ENCODE data around the gene ZBTB7C. TPM values are rescaled to one million over a fixed set of nuclear protein-coding genes. Genes with fewer than 3 reads are reported as not detected.

Gene ZBTB7C
- total and polyA plus RNA-seq, 10 of the 15 experiments (the other 5 are each of a cell fraction or from before 2014, with no cell fraction given), result under 0.01 to 0.08 (median 0.01) TPM; not detected in 7

DNA sequence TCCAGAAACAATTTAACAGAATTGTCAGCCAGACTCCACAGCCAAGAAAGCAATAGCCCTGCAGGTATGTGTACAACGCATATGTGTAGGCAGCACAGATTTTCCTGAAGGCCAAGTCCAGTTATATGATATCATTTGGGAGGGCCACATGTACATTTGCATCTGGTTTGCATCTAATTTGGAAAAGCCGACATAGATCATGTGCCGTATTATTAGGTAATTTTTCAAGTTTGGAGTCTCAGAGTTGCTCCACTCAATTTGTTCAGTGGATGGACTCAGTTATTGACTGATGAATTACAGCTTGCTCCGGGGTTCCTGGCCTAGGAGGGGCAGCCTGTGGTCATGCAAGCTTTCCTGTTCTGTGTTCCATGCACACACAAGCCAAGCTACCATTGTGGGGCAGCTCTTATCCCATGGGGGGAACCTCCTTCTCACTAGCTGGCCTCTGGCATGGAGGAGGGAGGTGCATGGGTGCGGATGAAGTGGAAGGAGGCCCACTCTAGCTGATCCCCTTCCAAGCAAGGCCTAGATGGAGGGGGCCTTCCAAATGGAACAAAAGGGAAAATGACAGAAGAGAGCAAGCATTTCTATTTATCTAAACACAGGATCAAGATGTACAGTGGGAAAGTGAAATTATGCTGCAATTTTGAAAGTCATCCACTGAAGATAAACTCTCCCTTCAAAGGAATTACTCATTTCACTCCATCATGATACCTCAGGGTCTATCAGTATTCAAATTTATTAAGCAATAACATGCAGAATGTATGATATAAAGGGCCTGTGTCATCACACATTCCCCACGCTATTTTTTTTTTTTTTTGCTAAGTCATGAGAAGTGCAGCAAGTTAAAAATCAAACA lies 276.2 kb downstream of the ZBTB7C start:
- H3K27ac ChIP-seq (ENCODE audit: control insufficient read depth, insufficient read depth), result no peak overlapping the region
- no peak overlapping the region for H2AFZ ChIP-seq (ENCODE audit: control insufficient read depth, low read depth, low read length)
- no peak for ATAC-seq
- H3K27me3 ChIP-seq (replicated peaks in 1 of 2; ENCODE audit: control insufficient read depth in 2 of 2, insufficient read depth in 2 of 2, low read length in 1 of 2), result peaks cover 6 to 10% of the 10 kb centered on the region in 2 experiments
- H3K9ac ChIP-seq (ENCODE audit: control insufficient read depth, insufficient read depth, low read length), result no peak overlapping the region
- DNase-seq (ENCODE audit: low read depth, low spot score), result no peak
- in situ Hi-C loops (cut with MboI), result no loop called here
- H3K4me2 ChIP-seq (ENCODE audit: control insufficient read depth, insufficient read depth), result no peak overlapping the region
- intact Hi-C loops (cut with micrococcal nuclease; ENCODE audit: unreplicated experiment), result no loop called here
- H3K4me1 ChIP-seq (ENCODE audit: control insufficient read depth, insufficient read depth, low read length), result no peaks in the 10 kb centered on the region
- BruUV-seq (replicated peaks), result no TSS peak
- 40% methylated on average over 6 of the region's 6 CpGs for WGBS (ENCODE audit: insufficient coverage, insufficient replicate concordance, low lambda C conversion rate, missing lambda C conversion rate)
- no peak for FAIRE-seq
- SMC1A ChIA-PET (ENCODE audit: uncharacterized antibody, unreplicated experiment), result interaction anchor here (0.7 kb wide), 1 partner anchor 31 kb away, joined by 3 read pairs; no protein-coding TSS in a partner anchor
- no peaks in the 10 kb centered on the region for H3K79me2 ChIP-seq (ENCODE audit: control insufficient read depth, insufficient read depth, low read length)
- no peaks in the 10 kb centered on the region for H4K20me1 ChIP-seq (ENCODE audit: control insufficient read depth, insufficient read depth)
- POLR2A ChIA-PET, result no interaction called here
- H3K9me3 ChIP-seq (replicated peaks; ENCODE audit: control insufficient read depth, insufficient read depth, low read length), result no peaks in the 10 kb centered on the region
- no peak for TF ChIP-seq POLR2AphosphoS2 (IDR thresholded peaks at IDR 0.05; ENCODE audit: low read depth, low read length)
- TF ChIP-seq SUZ12 (IDR thresholded peaks at IDR 0.05; ENCODE audit: unreplicated experiment), result no peak
- TF ChIP-seq IKZF1 (conservative IDR thresholded peaks at IDR 0.05), result no peak
- TF ChIP-seq SREBF2 (IDR thresholded peaks at IDR 0.05; ENCODE audit: low read length), result no peak
- TF ChIP-seq EED (IDR thresholded peaks at IDR 0.05; ENCODE audit: low read depth), result no peak
- TF ChIP-seq ASH2L (IDR thresholded peaks at IDR 0.05; ENCODE audit: borderline replicate concordance, low read depth), result no peak
- TF ChIP-seq, protein P1, sequence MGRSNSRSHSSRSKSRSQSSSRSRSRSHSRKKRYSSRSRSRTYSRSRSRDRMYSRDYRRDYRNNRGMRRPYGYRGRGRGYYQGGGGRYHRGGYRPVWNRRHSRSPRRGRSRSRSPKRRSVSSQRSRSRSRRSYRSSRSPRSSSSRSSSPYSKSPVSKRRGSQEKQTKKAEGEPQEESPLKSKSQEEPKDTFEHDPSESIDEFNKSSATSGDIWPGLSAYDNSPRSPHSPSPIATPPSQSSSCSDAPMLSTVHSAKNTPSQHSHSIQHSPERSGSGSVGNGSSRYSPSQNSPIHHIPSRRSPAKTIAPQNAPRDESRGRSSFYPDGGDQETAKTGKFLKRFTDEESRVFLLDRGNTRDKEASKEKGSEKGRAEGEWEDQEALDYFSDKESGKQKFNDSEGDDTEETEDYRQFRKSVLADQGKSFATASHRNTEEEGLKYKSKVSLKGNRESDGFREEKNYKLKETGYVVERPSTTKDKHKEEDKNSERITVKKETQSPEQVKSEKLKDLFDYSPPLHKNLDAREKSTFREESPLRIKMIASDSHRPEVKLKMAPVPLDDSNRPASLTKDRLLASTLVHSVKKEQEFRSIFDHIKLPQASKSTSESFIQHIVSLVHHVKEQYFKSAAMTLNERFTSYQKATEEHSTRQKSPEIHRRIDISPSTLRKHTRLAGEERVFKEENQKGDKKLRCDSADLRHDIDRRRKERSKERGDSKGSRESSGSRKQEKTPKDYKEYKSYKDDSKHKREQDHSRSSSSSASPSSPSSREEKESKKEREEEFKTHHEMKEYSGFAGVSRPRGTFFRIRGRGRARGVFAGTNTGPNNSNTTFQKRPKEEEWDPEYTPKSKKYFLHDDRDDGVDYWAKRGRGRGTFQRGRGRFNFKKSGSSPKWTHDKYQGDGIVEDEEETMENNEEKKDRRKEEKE (IDR thresholded peaks at IDR 0.05), result no peak
- no peak for TF ChIP-seq NFYB (IDR thresholded peaks at IDR 0.05; ENCODE audit: insufficient read depth, low read depth, low read length)
- TF ChIP-seq ZNF24 (IDR thresholded peaks at IDR 0.05), result no peak
- TF ChIP-seq PAX8 (IDR thresholded peaks at IDR 0.05), result no peak
- TF ChIP-seq ETV6 (conservative IDR thresholded peaks at IDR 0.05 in 1 of 2, IDR thresholded peaks at IDR 0.05 in 1 of 2; ENCODE audit: borderline replicate concordance in 1 of 2, low read depth in 1 of 2), result no peak
- no peak for TF ChIP-seq FOXK2 (IDR thresholded peaks at IDR 0.05)
- no peak overlapping the region for H3K4me3 ChIP-seq
- RAD21 ChIA-PET (ENCODE audit: unreplicated experiment), result no interaction called here
- CTCF ChIA-PET, result no interaction called here
- no peaks in the 10 kb centered on the region for H3K36me3 ChIP-seq (ENCODE audit: control insufficient read depth in 2 of 2, insufficient read depth in 2 of 2, low read length in 1 of 2)

Measured in GM12878 (cell line).